ENCODE data around the gene C1GALT1.

DNA sequence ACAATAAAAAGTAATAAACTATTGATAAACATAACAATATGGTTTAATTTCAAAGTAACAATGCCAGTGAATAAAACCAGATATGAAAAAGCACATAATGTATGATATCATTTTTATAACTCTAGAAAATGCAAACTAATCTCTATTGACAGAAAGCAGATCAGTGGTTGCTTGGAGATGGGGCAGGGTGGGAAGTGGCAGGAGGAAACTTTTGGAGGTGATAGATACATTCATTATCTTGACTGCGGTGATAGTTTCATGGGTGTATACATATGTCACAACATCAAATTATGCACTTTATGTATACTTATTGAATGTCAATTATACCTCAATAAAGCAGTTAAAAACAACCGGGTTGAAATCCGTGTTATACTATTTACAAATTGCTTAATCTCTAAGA lies 16.0 kb upstream of the C1GALT1 start:
- TF ChIP-seq, protein P1, sequence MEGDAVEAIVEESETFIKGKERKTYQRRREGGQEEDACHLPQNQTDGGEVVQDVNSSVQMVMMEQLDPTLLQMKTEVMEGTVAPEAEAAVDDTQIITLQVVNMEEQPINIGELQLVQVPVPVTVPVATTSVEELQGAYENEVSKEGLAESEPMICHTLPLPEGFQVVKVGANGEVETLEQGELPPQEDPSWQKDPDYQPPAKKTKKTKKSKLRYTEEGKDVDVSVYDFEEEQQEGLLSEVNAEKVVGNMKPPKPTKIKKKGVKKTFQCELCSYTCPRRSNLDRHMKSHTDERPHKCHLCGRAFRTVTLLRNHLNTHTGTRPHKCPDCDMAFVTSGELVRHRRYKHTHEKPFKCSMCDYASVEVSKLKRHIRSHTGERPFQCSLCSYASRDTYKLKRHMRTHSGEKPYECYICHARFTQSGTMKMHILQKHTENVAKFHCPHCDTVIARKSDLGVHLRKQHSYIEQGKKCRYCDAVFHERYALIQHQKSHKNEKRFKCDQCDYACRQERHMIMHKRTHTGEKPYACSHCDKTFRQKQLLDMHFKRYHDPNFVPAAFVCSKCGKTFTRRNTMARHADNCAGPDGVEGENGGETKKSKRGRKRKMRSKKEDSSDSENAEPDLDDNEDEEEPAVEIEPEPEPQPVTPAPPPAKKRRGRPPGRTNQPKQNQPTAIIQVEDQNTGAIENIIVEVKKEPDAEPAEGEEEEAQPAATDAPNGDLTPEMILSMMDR (IDR thresholded peaks at IDR 0.05), result no peak
- no peak for TF ChIP-seq POLR2AphosphoS5 (IDR thresholded peaks at IDR 0.05)

Data from upper lobe of left lung (tissue), 4 donors.